ENCODE measurements around the gene PRPF4. TPM values are rescaled to one million over a fixed set of nuclear protein-coding genes. Genes with fewer than 3 reads are reported as not detected.

PRPF4 gene
- total and polyA plus RNA-seq, 9 of the 15 experiments (the other 6 are each of a cell fraction or from before 2014, with no cell fraction given), result 25.8 to 66.0 (median 39.8) TPM

DNA sequence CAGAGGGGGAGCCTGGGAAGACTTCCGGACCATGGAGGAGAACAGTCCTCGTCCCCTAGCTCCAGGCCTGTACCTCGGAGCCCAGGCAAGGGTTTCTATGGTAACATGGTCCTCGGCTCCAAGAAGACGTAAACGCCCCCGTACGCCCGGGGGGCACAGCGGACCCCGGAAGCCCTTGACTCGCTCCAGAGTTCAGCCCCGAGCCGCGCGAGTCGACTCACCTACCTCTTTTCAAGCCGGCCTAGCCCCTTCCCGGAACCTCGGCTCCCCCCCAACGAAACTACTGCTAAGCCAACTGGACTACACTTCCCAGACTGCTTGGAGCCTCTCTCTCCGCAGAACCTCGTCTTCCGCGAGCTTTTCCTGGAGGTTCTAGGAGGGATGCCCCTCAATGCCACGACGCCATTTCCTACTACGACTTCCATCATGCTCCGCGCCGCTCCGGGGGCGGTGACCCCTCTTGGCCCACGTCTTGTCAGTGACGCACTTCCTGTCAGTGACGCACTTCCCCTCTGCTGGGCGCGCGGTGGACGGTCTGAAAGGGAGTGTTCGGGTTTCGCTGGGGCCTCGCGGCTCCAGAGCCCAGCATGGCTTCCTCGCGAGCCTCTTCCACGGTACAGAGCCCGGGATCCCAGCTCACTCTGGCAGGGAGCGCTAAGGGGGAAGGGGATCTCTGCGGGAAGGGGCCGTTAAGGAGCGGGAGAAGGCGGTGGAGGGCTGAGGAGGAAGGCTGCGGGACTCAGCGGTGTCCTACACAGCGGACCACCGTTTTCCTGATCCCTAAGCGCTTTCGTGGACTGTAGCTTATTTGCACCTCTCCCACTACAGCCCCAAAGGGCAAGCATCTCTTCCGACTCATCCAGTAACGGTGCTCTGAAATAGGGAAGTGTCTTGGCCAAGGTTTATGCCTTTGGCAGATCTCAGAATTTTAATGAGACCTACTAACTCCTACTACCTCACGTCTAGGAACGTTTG, at the start of gene PRPF4, which contains the start of gene CDC26 (continued):
- TF ChIP-seq KAT2B (IDR thresholded peaks at IDR 0.05; ENCODE audit: low read depth, low read length), result no peak
- no peak for TF ChIP-seq SLC30A9 (CRISPR knock-in tag; IDR thresholded peaks at IDR 0.05)
- peak; percentile 88 for TF ChIP-seq ZFX (CRISPR knock-in tag; IDR thresholded peaks at IDR 0.05)
- TF ChIP-seq SREBF2 (CRISPR knock-in tag; IDR thresholded peaks at IDR 0.05), result no peak
- TF ChIP-seq, protein P1, sequence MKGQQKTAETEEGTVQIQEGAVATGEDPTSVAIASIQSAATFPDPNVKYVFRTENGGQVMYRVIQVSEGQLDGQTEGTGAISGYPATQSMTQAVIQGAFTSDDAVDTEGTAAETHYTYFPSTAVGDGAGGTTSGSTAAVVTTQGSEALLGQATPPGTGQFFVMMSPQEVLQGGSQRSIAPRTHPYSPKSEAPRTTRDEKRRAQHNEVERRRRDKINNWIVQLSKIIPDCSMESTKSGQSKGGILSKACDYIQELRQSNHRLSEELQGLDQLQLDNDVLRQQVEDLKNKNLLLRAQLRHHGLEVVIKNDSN (CRISPR knock-in tag; IDR thresholded peaks at IDR 0.05), result no peak
- no peak for TF ChIP-seq ZNF140 (CRISPR knock-in tag; IDR thresholded peaks at IDR 0.05)
- 0 out of 4 replicates have a peak, but pooled peaks of 1 of the 2 experiments have one; percentile 7 for TF ChIP-seq TRIM24 (IDR thresholded peaks at IDR 0.05)
- TF ChIP-seq SAP30 (IDR thresholded peaks at IDR 0.05; ENCODE audit: borderline replicate concordance, insufficient read depth, low read depth, low read length, poor library complexity, severe bottlenecking), result peak; percentile 70
- TF ChIP-seq ZNF668 (CRISPR knock-in tag; IDR thresholded peaks at IDR 0.05), result no peak
- TF ChIP-seq HDAC3 (IDR thresholded peaks at IDR 0.05; ENCODE audit: borderline replicate concordance, partially characterized antibody), result no peak
- no peak; the same call in 1 of the 2 replicates for TF ChIP-seq SMARCE1 (IDR thresholded peaks at IDR 0.05)
- peak; percentile 68 to 91 (median 81) for TF ChIP-seq YY1 (IDR thresholded peaks at IDR 0.05; ENCODE audit: borderline replicate concordance in 1 of 3, control insufficient read depth in 1 of 3, extremely low read depth in 1 of 3, insufficient read depth in 3 of 3, insufficient read length in 1 of 3, insufficient replicate concordance in 2 of 3, low read depth in 1 of 3, low read length in 2 of 3)
- no peak for TF ChIP-seq CBX3 (IDR thresholded peaks at IDR 0.05; ENCODE audit: borderline replicate concordance in 1 of 2, low read length in 2 of 2)
- TF ChIP-seq, protein P2, sequence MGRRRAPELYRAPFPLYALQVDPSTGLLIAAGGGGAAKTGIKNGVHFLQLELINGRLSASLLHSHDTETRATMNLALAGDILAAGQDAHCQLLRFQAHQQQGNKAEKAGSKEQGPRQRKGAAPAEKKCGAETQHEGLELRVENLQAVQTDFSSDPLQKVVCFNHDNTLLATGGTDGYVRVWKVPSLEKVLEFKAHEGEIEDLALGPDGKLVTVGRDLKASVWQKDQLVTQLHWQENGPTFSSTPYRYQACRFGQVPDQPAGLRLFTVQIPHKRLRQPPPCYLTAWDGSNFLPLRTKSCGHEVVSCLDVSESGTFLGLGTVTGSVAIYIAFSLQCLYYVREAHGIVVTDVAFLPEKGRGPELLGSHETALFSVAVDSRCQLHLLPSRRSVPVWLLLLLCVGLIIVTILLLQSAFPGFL (CRISPR knock-in tag; IDR thresholded peaks at IDR 0.05), result peak; percentile 24; the same call in 1 of the 2 replicates
- TF ChIP-seq ILK (tag; IDR thresholded peaks at IDR 0.05; ENCODE audit: borderline replicate concordance, low read depth), result no peak
- TF ChIP-seq, protein P3, sequence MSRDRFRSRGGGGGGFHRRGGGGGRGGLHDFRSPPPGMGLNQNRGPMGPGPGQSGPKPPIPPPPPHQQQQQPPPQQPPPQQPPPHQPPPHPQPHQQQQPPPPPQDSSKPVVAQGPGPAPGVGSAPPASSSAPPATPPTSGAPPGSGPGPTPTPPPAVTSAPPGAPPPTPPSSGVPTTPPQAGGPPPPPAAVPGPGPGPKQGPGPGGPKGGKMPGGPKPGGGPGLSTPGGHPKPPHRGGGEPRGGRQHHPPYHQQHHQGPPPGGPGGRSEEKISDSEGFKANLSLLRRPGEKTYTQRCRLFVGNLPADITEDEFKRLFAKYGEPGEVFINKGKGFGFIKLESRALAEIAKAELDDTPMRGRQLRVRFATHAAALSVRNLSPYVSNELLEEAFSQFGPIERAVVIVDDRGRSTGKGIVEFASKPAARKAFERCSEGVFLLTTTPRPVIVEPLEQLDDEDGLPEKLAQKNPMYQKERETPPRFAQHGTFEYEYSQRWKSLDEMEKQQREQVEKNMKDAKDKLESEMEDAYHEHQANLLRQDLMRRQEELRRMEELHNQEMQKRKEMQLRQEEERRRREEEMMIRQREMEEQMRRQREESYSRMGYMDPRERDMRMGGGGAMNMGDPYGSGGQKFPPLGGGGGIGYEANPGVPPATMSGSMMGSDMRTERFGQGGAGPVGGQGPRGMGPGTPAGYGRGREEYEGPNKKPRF (IDR thresholded peaks at IDR 0.05; ENCODE audit: low read depth, low read length), result no peak

Data from K562 (cell line).